ENCODE data around the gene DSCAML1. TPM values are rescaled to one million over a fixed set of nuclear protein-coding genes. Genes with fewer than 3 reads are reported as not detected.

Gene DSCAML1
- total and polyA plus RNA-seq, 10 of the 15 experiments (the other 5 are each of a cell fraction or from before 2014, with no cell fraction given), result 0.03 to 0.18 (median 0.06) TPM; not detected in 1

DNA sequence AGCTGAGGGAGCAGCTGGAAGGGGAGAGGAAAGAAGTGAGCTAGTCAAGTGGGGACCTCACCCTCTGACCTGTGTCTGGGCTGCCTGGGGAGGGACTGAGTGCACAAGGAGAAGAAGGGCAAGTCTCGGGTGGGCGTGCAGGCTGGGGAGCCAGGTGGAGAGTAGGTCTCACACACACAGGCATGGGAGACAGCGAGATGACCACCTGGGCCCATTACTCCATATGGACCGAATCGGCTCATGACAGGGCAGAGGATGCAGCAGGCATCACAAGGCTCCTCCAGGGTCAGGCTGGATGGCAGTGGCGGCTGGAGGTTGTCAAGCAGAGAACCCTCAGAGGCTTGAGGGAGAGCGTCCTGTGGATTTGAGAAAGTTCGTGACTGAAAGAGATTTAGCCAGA lies 405.8 kb downstream of the DSCAML1 start:
- no peak for DNase-seq (ENCODE audit: low read depth, low spot score)
- FAIRE-seq, result no peak
- no peak for TF ChIP-seq CBFB (IDR thresholded peaks at IDR 0.05; ENCODE audit: low read depth)
- no peak for TF ChIP-seq WRNIP1 (IDR thresholded peaks at IDR 0.05; ENCODE audit: borderline replicate concordance, low read depth, low read length)
- H3K27me3 ChIP-seq (replicated peaks in 1 of 2; ENCODE audit: control insufficient read depth in 2 of 2, insufficient read depth in 2 of 2, low read length in 1 of 2), result no peaks in the 10 kb centered on the region
- H3K4me2 ChIP-seq (ENCODE audit: control insufficient read depth, insufficient read depth), result no peak overlapping the region
- H4K20me1 ChIP-seq (ENCODE audit: control insufficient read depth, insufficient read depth), result no peaks in the 10 kb centered on the region
- CTCF ChIA-PET, result interaction anchor here (0.8 kb wide), 1 partner anchor 11 kb away, joined by 4 read pairs; no protein-coding TSS in a partner anchor
- H3K4me3 ChIP-seq, result no peak overlapping the region
- POLR2A ChIA-PET, result no interaction called here
- BruUV-seq (replicated peaks), result no TSS peak
- SMC1A ChIA-PET (ENCODE audit: uncharacterized antibody, unreplicated experiment), result no interaction called here
- RAD21 ChIA-PET (ENCODE audit: unreplicated experiment), result no interaction called here
- no peak overlapping the region for H2AFZ ChIP-seq (ENCODE audit: control insufficient read depth, low read depth, low read length)
- peaks cover 12 to 32% of the 10 kb centered on the region in 2 experiments for H3K36me3 ChIP-seq (ENCODE audit: control insufficient read depth in 2 of 2, insufficient read depth in 2 of 2, low read length in 1 of 2)
- WGBS (ENCODE audit: insufficient coverage, insufficient replicate concordance, low lambda C conversion rate, missing lambda C conversion rate), result 99% methylated on average over 8 of the region's 8 CpGs
- no peaks in the 10 kb centered on the region; the same call in 2 of the 3 replicates for H3K9me3 ChIP-seq (replicated peaks; ENCODE audit: control insufficient read depth, insufficient read depth, low read length)
- ATAC-seq, result no peak
- no peaks in the 10 kb centered on the region for H3K79me2 ChIP-seq (ENCODE audit: control insufficient read depth, insufficient read depth, low read length)
- in situ Hi-C loops (cut with MboI), result no loop called here
- H3K27ac ChIP-seq (ENCODE audit: control insufficient read depth, insufficient read depth), result no peak overlapping the region
- no peaks in the 10 kb centered on the region for H3K4me1 ChIP-seq (ENCODE audit: control insufficient read depth, insufficient read depth, low read length)
- H3K9ac ChIP-seq (ENCODE audit: control insufficient read depth, insufficient read depth, low read length), result no peak overlapping the region
- intact Hi-C loops (cut with micrococcal nuclease; ENCODE audit: unreplicated experiment), result no loop called here

DNA sequence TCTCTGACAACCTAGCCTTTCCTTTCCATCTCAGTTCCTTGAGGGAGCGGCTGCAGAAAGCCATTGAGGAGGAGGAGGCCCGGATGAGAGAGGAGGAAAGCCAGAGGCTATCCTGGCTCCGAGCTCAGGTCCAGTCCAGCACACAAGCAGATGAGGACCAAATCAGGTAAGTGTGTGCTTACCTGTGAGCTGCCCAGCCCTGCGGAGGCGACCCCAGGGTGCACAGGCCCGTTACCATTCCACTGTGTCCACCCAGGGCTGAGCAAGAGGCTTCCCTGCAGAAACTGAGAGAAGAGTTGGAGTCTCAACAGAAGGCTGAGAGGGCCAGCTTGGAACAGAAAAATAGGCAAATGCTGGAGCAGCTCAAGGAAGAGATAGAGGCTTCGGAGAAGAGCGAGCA lies 406.3 kb downstream of the DSCAML1 start:
- no peak overlapping the region for H2AFZ ChIP-seq (ENCODE audit: control insufficient read depth, low read depth, low read length)
- BruUV-seq (replicated peaks), result no TSS peak
- in situ Hi-C loops (cut with MboI), result no loop called here
- FAIRE-seq (no peak), ATAC-seq (no peak), DNase-seq (ENCODE audit: low read depth, low spot score) (no peak)
- POLR2A ChIA-PET, result no interaction called here
- 93% methylated on average over 8 of the region's 8 CpGs for WGBS (ENCODE audit: insufficient coverage, insufficient replicate concordance, low lambda C conversion rate, missing lambda C conversion rate)
- H3K4me1 ChIP-seq (ENCODE audit: control insufficient read depth, insufficient read depth, low read length), result no peaks in the 10 kb centered on the region
- RAD21 ChIA-PET (ENCODE audit: unreplicated experiment), result no interaction called here
- CTCF ChIA-PET, result interaction anchor here (0.8 kb wide), 1 partner anchor 11 kb away, joined by 4 read pairs; no protein-coding TSS in a partner anchor
- no peak overlapping the region for H3K4me3 ChIP-seq
- no peaks in the 10 kb centered on the region for H3K79me2 ChIP-seq (ENCODE audit: control insufficient read depth, insufficient read depth, low read length)
- no peaks in the 10 kb centered on the region for H3K27me3 ChIP-seq (replicated peaks in 1 of 2; ENCODE audit: control insufficient read depth in 2 of 2, insufficient read depth in 2 of 2, low read length in 1 of 2)
- SMC1A ChIA-PET (ENCODE audit: uncharacterized antibody, unreplicated experiment), result interaction anchor here (1.8 kb wide), 1 partner anchor 12 kb away, joined by 5 read pairs; no protein-coding TSS in a partner anchor
- H3K36me3 ChIP-seq (ENCODE audit: control insufficient read depth in 2 of 2, insufficient read depth in 2 of 2, low read length in 1 of 2), result peaks cover 12 to 32% of the 10 kb centered on the region in 2 experiments
- H3K9me3 ChIP-seq (replicated peaks; ENCODE audit: control insufficient read depth, insufficient read depth, low read length), result no peaks in the 10 kb centered on the region
- no peak overlapping the region for H3K4me2 ChIP-seq (ENCODE audit: control insufficient read depth, insufficient read depth)
- intact Hi-C loops (cut with micrococcal nuclease; ENCODE audit: unreplicated experiment), result no loop called here
- H4K20me1 ChIP-seq (ENCODE audit: control insufficient read depth, insufficient read depth), result no peaks in the 10 kb centered on the region
- H3K27ac ChIP-seq (ENCODE audit: control insufficient read depth, insufficient read depth), result no peak overlapping the region
- no peak overlapping the region for H3K9ac ChIP-seq (ENCODE audit: control insufficient read depth, insufficient read depth, low read length)
- TF ChIP-seq ZSCAN29 (IDR thresholded peaks at IDR 0.05) (no peak), JUNB (IDR thresholded peaks at IDR 0.05) (no peak), EZH2 (IDR thresholded peaks at IDR 0.05; ENCODE audit: borderline replicate concordance, control insufficient read depth, low read depth, low read length) (no peak), SP1 (IDR thresholded peaks at IDR 0.05; ENCODE audit: low read depth, low read length) (no peak), KAT2A (conservative IDR thresholded peaks at IDR 0.05; ENCODE audit: control insufficient read depth, low read depth, low read length) (no peak), KLF5 (IDR thresholded peaks at IDR 0.05; ENCODE audit: partially characterized antibody) (no peak), MYB (IDR thresholded peaks at IDR 0.05; ENCODE audit: borderline replicate concordance, low read depth, low read length) (no peak), MYC (IDR thresholded peaks at IDR 0.05; ENCODE audit: insufficient read depth, insufficient read length, insufficient replicate concordance, low read length, severe bottlenecking) (no peak), BACH1 (IDR thresholded peaks at IDR 0.05; ENCODE audit: borderline replicate concordance) (no peak), ZBED1 (IDR thresholded peaks at IDR 0.05; ENCODE audit: borderline replicate concordance) (no peak), SIX5 (IDR thresholded peaks at IDR 0.05; ENCODE audit: low read depth, low read length, severe bottlenecking) (no peak)
- TF ChIP-seq, protein P1, sequence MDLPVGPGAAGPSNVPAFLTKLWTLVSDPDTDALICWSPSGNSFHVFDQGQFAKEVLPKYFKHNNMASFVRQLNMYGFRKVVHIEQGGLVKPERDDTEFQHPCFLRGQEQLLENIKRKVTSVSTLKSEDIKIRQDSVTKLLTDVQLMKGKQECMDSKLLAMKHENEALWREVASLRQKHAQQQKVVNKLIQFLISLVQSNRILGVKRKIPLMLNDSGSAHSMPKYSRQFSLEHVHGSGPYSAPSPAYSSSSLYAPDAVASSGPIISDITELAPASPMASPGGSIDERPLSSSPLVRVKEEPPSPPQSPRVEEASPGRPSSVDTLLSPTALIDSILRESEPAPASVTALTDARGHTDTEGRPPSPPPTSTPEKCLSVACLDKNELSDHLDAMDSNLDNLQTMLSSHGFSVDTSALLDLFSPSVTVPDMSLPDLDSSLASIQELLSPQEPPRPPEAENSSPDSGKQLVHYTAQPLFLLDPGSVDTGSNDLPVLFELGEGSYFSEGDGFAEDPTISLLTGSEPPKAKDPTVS (IDR thresholded peaks at IDR 0.05; ENCODE audit: low read depth, low read length), result no peak

Data from GM12878 (cell line).